HL-60 (cell line): ENCODE measurements around the gene ITGA6.

Experiments used
- POLR2AphosphoS5 ChIP-seq: IDR thresholded peaks from 2 replicates; pipeline ENCODE4 v1.6.1; 2012; ENCODE audit warnings: low read depth
- TF ChIP-seq, protein P1 (sequence below): IDR thresholded peaks from 2 replicates; pipeline ENCODE4 v1.6.1; 2012; ENCODE audit warnings: low read depth; ENCODE audit not compliant: insufficient replicate concordance
- TF ChIP-seq, protein P2 (sequence below): IDR thresholded peaks from one replicate; pipeline ENCODE4 v1.5.1; 2011; ENCODE audit warnings: low read length, control low read depth, inconsistent platforms; ENCODE audit not compliant: insufficient read depth

DNA sequence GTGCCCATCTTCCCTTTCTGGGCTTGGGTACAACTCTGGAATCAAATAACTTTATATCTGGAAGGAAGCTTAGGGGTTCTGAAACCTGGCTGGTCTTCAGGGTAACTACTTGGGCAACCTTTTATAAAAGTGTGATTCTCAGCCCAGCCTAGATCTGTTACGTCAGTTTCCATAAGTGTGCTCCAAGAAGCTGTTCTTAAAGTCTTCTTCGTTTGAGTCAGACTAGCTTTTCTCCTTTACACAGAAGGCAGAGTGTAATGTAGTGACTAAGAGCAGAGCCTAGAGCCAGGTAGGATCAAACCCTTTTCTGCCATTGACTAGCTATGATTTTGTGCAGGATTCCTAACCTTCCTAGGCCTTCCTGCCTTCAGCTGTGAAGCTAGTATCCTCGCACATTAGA is 5.8 kb downstream of the ITGA6 start:
- TF ChIP-seq, protein P1, sequence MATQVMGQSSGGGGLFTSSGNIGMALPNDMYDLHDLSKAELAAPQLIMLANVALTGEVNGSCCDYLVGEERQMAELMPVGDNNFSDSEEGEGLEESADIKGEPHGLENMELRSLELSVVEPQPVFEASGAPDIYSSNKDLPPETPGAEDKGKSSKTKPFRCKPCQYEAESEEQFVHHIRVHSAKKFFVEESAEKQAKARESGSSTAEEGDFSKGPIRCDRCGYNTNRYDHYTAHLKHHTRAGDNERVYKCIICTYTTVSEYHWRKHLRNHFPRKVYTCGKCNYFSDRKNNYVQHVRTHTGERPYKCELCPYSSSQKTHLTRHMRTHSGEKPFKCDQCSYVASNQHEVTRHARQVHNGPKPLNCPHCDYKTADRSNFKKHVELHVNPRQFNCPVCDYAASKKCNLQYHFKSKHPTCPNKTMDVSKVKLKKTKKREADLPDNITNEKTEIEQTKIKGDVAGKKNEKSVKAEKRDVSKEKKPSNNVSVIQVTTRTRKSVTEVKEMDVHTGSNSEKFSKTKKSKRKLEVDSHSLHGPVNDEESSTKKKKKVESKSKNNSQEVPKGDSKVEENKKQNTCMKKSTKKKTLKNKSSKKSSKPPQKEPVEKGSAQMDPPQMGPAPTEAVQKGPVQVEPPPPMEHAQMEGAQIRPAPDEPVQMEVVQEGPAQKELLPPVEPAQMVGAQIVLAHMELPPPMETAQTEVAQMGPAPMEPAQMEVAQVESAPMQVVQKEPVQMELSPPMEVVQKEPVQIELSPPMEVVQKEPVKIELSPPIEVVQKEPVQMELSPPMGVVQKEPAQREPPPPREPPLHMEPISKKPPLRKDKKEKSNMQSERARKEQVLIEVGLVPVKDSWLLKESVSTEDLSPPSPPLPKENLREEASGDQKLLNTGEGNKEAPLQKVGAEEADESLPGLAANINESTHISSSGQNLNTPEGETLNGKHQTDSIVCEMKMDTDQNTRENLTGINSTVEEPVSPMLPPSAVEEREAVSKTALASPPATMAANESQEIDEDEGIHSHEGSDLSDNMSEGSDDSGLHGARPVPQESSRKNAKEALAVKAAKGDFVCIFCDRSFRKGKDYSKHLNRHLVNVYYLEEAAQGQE: no peak
- TF ChIP-seq, protein P2, sequence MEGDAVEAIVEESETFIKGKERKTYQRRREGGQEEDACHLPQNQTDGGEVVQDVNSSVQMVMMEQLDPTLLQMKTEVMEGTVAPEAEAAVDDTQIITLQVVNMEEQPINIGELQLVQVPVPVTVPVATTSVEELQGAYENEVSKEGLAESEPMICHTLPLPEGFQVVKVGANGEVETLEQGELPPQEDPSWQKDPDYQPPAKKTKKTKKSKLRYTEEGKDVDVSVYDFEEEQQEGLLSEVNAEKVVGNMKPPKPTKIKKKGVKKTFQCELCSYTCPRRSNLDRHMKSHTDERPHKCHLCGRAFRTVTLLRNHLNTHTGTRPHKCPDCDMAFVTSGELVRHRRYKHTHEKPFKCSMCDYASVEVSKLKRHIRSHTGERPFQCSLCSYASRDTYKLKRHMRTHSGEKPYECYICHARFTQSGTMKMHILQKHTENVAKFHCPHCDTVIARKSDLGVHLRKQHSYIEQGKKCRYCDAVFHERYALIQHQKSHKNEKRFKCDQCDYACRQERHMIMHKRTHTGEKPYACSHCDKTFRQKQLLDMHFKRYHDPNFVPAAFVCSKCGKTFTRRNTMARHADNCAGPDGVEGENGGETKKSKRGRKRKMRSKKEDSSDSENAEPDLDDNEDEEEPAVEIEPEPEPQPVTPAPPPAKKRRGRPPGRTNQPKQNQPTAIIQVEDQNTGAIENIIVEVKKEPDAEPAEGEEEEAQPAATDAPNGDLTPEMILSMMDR: no peak
- no peak for TF ChIP-seq POLR2AphosphoS5
